WTC11 (cell line): Measurements from ENCODE around the gene CCDC127. TPM values are rescaled to one million over a fixed set of nuclear protein-coding genes. Genes with fewer than 3 reads are reported as not detected.

Experiments
- ATAC-seq: fragments of 200-7000 bp; cut with Tn5 transposase; 2 replicates; pipeline ENCODE4 v1.10.0; 2021; ENCODE audit warnings: mild to moderate bottlenecking, moderate library complexity
- CTCF ChIA-PET: fragments of 300-600 bp; sonication (Branson Sonifier 250); formaldehyde crosslinking; loops from one replicate; lab custom pipeline; 2021; ENCODE audit warnings: antibody characterized with exemption; lab: Charles Lee
- POLR2A ChIA-PET: fragments of 350-600 bp; sonication (Branson Sonifier 250); formaldehyde crosslinking; loops from one replicate; lab custom pipeline; 2021; ENCODE audit warnings: antibody characterized with exemption; lab: Charles Lee
- DNase-seq: peaks from one replicate; pipeline ENCODE4 v3.0.0; 2021; ENCODE audit warnings: low spot score
- H3K27ac Mint-ChIP-seq: 2 replicates; pipeline ENCODE4 v1.8.0; 2021; ENCODE audit warnings: mixed read lengths
- H3K27me3 Mint-ChIP-seq: 2 replicates; pipeline ENCODE4 v1.8.0; 2021; ENCODE audit warnings: low read depth, mild to moderate bottlenecking, moderate library complexity, mixed read lengths
- H3K36me3 Mint-ChIP-seq: 2 replicates; pipeline ENCODE4 v1.8.0; 2021; ENCODE audit warnings: mixed read lengths
- H3K4me1 Mint-ChIP-seq: 2 replicates; pipeline ENCODE4 v1.8.0; 2022; ENCODE audit warnings: mixed read lengths
- H3K4me3 Mint-ChIP-seq: 2 replicates; pipeline ENCODE4 v1.8.0; 2021; ENCODE audit warnings: mild to moderate bottlenecking, moderate library complexity, mixed read lengths
- H3K9me3 Mint-ChIP-seq: 2 replicates; pipeline ENCODE4 v1.8.0; 2021; ENCODE audit warnings: mixed read lengths
- AFF4 ChIP-seq: sonication (generic); formaldehyde crosslinking; IDR thresholded peaks from 2 replicates; pipeline ENCODE4 v1.8.1; 2023; ENCODE audit warnings: mild to moderate bottlenecking, missing genetic modification reagents, borderline replicate concordance
- ELF4 ChIP-seq: sonication (generic); formaldehyde crosslinking; IDR thresholded peaks from 2 replicates; pipeline ENCODE4 v1.8.1; 2022; ENCODE audit warnings: low read depth, mild to moderate bottlenecking, moderate library complexity, missing genetic modification reagents
- NFATC4 ChIP-seq: fragments of 250-450 bp; sonication (Bioruptor Pico); IDR thresholded peaks from 2 replicates; pipeline ENCODE4 v1.9.0; 2021; ENCODE audit warnings: mild to moderate bottlenecking
- NFE2L1 ChIP-seq: sonication (generic); formaldehyde crosslinking; IDR thresholded peaks from 2 replicates; pipeline ENCODE4 v1.8.1; 2023; ENCODE audit warnings: missing genetic modification reagents
- NR3C1 ChIP-seq: sonication (generic); formaldehyde crosslinking; conservative IDR thresholded peaks from 2 replicates; pipeline ENCODE4 v1.8.1; 2023; ENCODE audit warnings: low read depth, mild to moderate bottlenecking, missing genetic modification reagents
- RORB ChIP-seq: fragments of 250-450 bp; sonication (Bioruptor Pico); IDR thresholded peaks from 2 replicates; pipeline ENCODE4 v1.9.0; 2021; ENCODE audit warnings: mild to moderate bottlenecking
- SP1 ChIP-seq: sonication (generic); formaldehyde crosslinking; conservative IDR thresholded peaks from 2 replicates; pipeline ENCODE4 v1.8.1; 2022; ENCODE audit warnings: missing genetic modification reagents
- TEAD1 ChIP-seq: sonication (generic); formaldehyde crosslinking; IDR thresholded peaks from 2 replicates; pipeline ENCODE4 v1.8.0; 2022; ENCODE audit warnings: mild to moderate bottlenecking, missing genetic modification reagents
- ZNF317 ChIP-seq: sonication (generic); formaldehyde crosslinking; IDR thresholded peaks from 2 replicates; pipeline ENCODE4 v1.8.1; 2023; ENCODE audit warnings: low read depth, mild to moderate bottlenecking, moderate library complexity, missing genetic modification reagents, borderline replicate concordance
- ZNF396 ChIP-seq: fragments of 250-450 bp; sonication (Bioruptor Pico); IDR thresholded peaks from 2 replicates; pipeline ENCODE4 v1.8.0; 2021; ENCODE audit warnings: mild to moderate bottlenecking, moderate library complexity, borderline replicate concordance
- total RNA-seq: library from RNA; stranded (reverse); gene quantifications from 3 replicates; pipeline ENCODE4 v1.2.3, GENCODE V29; 2021
- TF ChIP-seq, protein P1 (sequence below): sonication (generic); formaldehyde crosslinking; IDR thresholded peaks from 2 replicates; pipeline ENCODE4 v1.8.0; 2023; ENCODE audit warnings: missing genetic modification reagents, mild to moderate bottlenecking, borderline replicate concordance
- TF ChIP-seq, protein P2 (sequence below): fragments of 250-450 bp; sonication (Bioruptor Pico); IDR thresholded peaks from 2 replicates; pipeline ENCODE4 v2.1.2; 2022; ENCODE audit warnings: mild to moderate bottlenecking, moderate library complexity
- TF ChIP-seq, protein P3 (sequence below): sonication (generic); formaldehyde crosslinking; IDR thresholded peaks from 2 replicates; pipeline ENCODE4 v1.8.1; 2023; ENCODE audit warnings: mild to moderate bottlenecking, moderate library complexity, missing genetic modification reagents
- TF ChIP-seq, protein P4 (sequence below): fragments of 250-450 bp; sonication (Bioruptor Pico); IDR thresholded peaks from 2 replicates; pipeline ENCODE4 v1.9.0; 2021; ENCODE audit warnings: mild to moderate bottlenecking, borderline replicate concordance
- TF ChIP-seq, protein P5 (sequence below): sonication (generic); formaldehyde crosslinking; IDR thresholded peaks from 2 replicates; pipeline ENCODE4 v1.8.0; 2022; ENCODE audit warnings: missing genetic modification reagents

The CCDC127 gene
- total RNA-seq, 1 experiment from 2014 or later: 5.3 TPM

DNA sequence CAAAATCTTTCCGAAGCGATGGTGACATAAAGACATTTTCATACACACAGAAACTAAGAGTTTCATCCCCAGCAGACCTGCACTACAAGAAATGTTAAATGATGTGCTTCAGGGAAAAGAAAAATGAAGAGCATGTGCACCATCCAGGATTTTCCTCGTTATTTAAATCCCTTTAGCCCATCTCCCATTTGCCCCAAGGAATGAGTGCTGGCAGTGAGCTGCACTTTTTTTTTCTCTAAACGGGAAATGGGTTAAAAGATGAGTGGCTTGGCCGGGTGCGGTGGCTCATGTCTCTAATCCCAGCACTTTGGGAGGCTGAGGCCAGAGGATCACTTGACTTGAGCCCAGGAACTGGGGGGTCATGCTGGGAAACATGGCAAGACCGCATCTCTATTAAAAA lies 33.5 kb downstream of the CCDC127 start:
- ChIA-PET CTCF (no interaction called here), POLR2A (no interaction called here)
- Mint-ChIP-seq H3K27ac (no peak overlapping the region), H3K36me3 (peaks cover 20% of the 10 kb centered on the region), H3K4me3 (no peak overlapping the region), H3K27me3 (no peaks in the 10 kb centered on the region; the same call in 1 of the 2 replicates), H3K4me1 (peaks cover 21% of the 10 kb centered on the region), H3K9me3 (no peaks in the 10 kb centered on the region)
- TF ChIP-seq SP1 (no peak), ZNF396 (no peak), ZNF317 (CRISPR knock-in tag) (no peak), AFF4 (CRISPR knock-in tag) (no peak), TEAD1 (CRISPR knock-in tag) (no peak), NR3C1 (no peak), ELF4 (no peak), RORB (CRISPR knock-in tag) (no peak), NFE2L1 (CRISPR knock-in tag) (no peak), NFATC4 (CRISPR knock-in tag) (no peak)
- TF ChIP-seq, protein P1, sequence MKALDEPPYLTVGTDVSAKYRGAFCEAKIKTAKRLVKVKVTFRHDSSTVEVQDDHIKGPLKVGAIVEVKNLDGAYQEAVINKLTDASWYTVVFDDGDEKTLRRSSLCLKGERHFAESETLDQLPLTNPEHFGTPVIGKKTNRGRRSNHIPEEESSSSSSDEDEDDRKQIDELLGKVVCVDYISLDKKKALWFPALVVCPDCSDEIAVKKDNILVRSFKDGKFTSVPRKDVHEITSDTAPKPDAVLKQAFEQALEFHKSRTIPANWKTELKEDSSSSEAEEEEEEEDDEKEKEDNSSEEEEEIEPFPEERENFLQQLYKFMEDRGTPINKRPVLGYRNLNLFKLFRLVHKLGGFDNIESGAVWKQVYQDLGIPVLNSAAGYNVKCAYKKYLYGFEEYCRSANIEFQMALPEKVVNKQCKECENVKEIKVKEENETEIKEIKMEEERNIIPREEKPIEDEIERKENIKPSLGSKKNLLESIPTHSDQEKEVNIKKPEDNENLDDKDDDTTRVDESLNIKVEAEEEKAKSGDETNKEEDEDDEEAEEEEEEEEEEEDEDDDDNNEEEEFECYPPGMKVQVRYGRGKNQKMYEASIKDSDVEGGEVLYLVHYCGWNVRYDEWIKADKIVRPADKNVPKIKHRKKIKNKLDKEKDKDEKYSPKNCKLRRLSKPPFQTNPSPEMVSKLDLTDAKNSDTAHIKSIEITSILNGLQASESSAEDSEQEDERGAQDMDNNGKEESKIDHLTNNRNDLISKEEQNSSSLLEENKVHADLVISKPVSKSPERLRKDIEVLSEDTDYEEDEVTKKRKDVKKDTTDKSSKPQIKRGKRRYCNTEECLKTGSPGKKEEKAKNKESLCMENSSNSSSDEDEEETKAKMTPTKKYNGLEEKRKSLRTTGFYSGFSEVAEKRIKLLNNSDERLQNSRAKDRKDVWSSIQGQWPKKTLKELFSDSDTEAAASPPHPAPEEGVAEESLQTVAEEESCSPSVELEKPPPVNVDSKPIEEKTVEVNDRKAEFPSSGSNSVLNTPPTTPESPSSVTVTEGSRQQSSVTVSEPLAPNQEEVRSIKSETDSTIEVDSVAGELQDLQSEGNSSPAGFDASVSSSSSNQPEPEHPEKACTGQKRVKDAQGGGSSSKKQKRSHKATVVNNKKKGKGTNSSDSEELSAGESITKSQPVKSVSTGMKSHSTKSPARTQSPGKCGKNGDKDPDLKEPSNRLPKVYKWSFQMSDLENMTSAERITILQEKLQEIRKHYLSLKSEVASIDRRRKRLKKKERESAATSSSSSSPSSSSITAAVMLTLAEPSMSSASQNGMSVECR (CRISPR knock-in tag): no peak
- TF ChIP-seq, protein P2, sequence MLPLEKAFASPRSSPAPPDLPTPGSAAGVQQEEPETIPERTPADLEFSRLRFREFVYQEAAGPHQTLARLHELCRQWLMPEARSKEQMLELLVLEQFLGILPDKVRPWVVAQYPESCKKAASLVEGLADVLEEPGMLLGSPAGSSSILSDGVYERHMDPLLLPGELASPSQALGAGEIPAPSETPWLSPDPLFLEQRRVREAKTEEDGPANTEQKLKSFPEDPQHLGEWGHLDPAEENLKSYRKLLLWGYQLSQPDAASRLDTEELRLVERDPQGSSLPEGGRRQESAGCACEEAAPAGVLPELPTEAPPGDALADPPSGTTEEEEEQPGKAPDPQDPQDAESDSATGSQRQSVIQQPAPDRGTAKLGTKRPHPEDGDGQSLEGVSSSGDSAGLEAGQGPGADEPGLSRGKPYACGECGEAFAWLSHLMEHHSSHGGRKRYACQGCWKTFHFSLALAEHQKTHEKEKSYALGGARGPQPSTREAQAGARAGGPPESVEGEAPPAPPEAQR (CRISPR knock-in tag): no peak
- TF ChIP-seq, protein P3, sequence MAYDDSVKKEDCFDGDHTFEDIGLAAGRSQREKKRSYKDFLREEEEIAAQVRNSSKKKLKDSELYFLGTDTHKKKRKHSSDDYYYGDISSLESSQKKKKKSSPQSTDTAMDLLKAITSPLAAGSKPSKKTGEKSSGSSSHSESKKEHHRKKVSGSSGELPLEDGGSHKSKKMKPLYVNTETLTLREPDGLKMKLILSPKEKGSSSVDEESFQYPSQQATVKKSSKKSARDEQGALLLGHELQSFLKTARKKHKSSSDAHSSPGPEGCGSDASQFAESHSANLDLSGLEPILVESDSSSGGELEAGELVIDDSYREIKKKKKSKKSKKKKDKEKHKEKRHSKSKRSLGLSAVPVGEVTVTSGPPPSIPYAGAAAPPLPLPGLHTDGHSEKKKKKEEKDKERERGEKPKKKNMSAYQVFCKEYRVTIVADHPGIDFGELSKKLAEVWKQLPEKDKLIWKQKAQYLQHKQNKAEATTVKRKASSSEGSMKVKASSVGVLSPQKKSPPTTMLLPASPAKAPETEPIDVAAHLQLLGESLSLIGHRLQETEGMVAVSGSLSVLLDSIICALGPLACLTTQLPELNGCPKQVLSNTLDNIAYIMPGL (CRISPR knock-in tag): no peak
- TF ChIP-seq, protein P4, sequence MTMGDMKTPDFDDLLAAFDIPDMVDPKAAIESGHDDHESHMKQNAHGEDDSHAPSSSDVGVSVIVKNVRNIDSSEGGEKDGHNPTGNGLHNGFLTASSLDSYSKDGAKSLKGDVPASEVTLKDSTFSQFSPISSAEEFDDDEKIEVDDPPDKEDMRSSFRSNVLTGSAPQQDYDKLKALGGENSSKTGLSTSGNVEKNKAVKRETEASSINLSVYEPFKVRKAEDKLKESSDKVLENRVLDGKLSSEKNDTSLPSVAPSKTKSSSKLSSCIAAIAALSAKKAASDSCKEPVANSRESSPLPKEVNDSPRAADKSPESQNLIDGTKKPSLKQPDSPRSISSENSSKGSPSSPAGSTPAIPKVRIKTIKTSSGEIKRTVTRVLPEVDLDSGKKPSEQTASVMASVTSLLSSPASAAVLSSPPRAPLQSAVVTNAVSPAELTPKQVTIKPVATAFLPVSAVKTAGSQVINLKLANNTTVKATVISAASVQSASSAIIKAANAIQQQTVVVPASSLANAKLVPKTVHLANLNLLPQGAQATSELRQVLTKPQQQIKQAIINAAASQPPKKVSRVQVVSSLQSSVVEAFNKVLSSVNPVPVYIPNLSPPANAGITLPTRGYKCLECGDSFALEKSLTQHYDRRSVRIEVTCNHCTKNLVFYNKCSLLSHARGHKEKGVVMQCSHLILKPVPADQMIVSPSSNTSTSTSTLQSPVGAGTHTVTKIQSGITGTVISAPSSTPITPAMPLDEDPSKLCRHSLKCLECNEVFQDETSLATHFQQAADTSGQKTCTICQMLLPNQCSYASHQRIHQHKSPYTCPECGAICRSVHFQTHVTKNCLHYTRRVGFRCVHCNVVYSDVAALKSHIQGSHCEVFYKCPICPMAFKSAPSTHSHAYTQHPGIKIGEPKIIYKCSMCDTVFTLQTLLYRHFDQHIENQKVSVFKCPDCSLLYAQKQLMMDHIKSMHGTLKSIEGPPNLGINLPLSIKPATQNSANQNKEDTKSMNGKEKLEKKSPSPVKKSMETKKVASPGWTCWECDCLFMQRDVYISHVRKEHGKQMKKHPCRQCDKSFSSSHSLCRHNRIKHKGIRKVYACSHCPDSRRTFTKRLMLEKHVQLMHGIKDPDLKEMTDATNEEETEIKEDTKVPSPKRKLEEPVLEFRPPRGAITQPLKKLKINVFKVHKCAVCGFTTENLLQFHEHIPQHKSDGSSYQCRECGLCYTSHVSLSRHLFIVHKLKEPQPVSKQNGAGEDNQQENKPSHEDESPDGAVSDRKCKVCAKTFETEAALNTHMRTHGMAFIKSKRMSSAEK (CRISPR knock-in tag): no peak
- TF ChIP-seq, protein P5, sequence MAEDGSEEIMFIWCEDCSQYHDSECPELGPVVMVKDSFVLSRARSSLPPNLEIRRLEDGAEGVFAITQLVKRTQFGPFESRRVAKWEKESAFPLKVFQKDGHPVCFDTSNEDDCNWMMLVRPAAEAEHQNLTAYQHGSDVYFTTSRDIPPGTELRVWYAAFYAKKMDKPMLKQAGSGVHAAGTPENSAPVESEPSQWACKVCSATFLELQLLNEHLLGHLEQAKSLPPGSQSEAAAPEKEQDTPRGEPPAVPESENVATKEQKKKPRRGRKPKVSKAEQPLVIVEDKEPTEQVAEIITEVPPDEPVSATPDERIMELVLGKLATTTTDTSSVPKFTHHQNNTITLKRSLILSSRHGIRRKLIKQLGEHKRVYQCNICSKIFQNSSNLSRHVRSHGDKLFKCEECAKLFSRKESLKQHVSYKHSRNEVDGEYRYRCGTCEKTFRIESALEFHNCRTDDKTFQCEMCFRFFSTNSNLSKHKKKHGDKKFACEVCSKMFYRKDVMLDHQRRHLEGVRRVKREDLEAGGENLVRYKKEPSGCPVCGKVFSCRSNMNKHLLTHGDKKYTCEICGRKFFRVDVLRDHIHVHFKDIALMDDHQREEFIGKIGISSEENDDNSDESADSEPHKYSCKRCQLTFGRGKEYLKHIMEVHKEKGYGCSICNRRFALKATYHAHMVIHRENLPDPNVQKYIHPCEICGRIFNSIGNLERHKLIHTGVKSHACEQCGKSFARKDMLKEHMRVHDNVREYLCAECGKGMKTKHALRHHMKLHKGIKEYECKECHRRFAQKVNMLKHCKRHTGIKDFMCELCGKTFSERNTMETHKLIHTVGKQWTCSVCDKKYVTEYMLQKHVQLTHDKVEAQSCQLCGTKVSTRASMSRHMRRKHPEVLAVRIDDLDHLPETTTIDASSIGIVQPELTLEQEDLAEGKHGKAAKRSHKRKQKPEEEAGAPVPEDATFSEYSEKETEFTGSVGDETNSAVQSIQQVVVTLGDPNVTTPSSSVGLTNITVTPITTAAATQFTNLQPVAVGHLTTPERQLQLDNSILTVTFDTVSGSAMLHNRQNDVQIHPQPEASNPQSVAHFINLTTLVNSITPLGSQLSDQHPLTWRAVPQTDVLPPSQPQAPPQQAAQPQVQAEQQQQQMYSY (CRISPR knock-in tag): no peak
- ATAC-seq (no peak), DNase-seq (no peak)
